K562 (cell line): Measurements from ENCODE around the gene CS. TPM values are rescaled to one million over a fixed set of nuclear protein-coding genes. Genes with fewer than 3 reads are reported as not detected.

Source experiments
- CEBPB ChIP-seq: fragments of 450-650 bp; IDR thresholded peaks from 2 replicates; pipeline ENCODE4 v1.6.1; 2016; ENCODE audit warnings: missing genetic modification characterization, missing compliant biosample characterization
- KLF10 ChIP-seq: fragments of 250-450 bp; sonication (Bioruptor Pico); IDR thresholded peaks from 2 replicates; pipeline ENCODE4 v1.6.1; 2021; ENCODE audit warnings: matching md5 sums
- MEF2A ChIP-seq: IDR thresholded peaks from 2 replicates; pipeline ENCODE4 v1.6.1; 2011; ENCODE audit warnings: low read depth, mild to moderate bottlenecking, low read length, moderate library complexity; ENCODE audit not compliant: control insufficient read depth
- MTA3 ChIP-seq: fragments of 450-650 bp; formaldehyde crosslinking; IDR thresholded peaks from 2 replicates; pipeline ENCODE4 v1.6.1; 2017; ENCODE audit warnings: mild to moderate bottlenecking, borderline replicate concordance
- MXI1 ChIP-seq: IDR thresholded peaks from 2 replicates; pipeline ENCODE4 v1.6.1; 2011; ENCODE audit warnings: low read depth, mild to moderate bottlenecking, improper control_type of control experiment, low read length
- NFIC ChIP-seq: fragments of 450-650 bp; IDR thresholded peaks from 2 replicates; pipeline ENCODE4 v1.6.1; 2017; ENCODE audit warnings: mild to moderate bottlenecking, inconsistent platforms
- NFXL1 ChIP-seq: fragments of 450-650 bp; formaldehyde crosslinking; IDR thresholded peaks from 2 replicates; pipeline ENCODE4 v1.4.0; 2021; ENCODE audit warnings: mild to moderate bottlenecking
- NFYB ChIP-seq: IDR thresholded peaks from 2 replicates; pipeline ENCODE4 v1.6.1; 2011; ENCODE audit warnings: mild to moderate bottlenecking, moderate library complexity; ENCODE audit not compliant: insufficient read length; ENCODE audit errors: extremely low read depth
- NR2F6 ChIP-seq: fragments of 450-650 bp; formaldehyde crosslinking; IDR thresholded peaks from 2 replicates; pipeline ENCODE4 v1.4.0; 2020; ENCODE audit warnings: mild to moderate bottlenecking
- PCBP2 ChIP-seq: fragments of 200-400 bp; formaldehyde crosslinking; IDR thresholded peaks from 2 replicates; pipeline ENCODE4 v1.6.1; 2018; ENCODE audit warnings: low read length, low read depth, mild to moderate bottlenecking, moderate library complexity; ENCODE audit not compliant: poor library complexity, severe bottlenecking
- PHF8 ChIP-seq: fragments of 200-600 bp; sonication (generic); IDR thresholded peaks from 2 replicates; pipeline ENCODE4 v1.6.1; 2012; ENCODE audit warnings: mixed run types, mild to moderate bottlenecking, inconsistent platforms, low read length, moderate library complexity, borderline replicate concordance
- PPARD ChIP-seq: fragments of 250-450 bp; sonication (Bioruptor Pico); IDR thresholded peaks from 2 replicates; pipeline ENCODE4 v1.8.0; 2022; ENCODE audit warnings: inconsistent platforms, mild to moderate bottlenecking, moderate library complexity
- RBM25 ChIP-seq: fragments of 200-400 bp; formaldehyde crosslinking; IDR thresholded peaks from 2 replicates; pipeline ENCODE4 v1.6.1; 2018; ENCODE audit warnings: low read length, low read depth, moderate library complexity; ENCODE audit not compliant: severe bottlenecking
- SOX6 ChIP-seq: fragments of 450-650 bp; IDR thresholded peaks from 2 replicates; pipeline ENCODE4 v1.6.1; 2014; ENCODE audit warnings: mild to moderate bottlenecking
- TARDBP ChIP-seq: fragments of 450-650 bp; IDR thresholded peaks from 2 replicates; pipeline ENCODE4 v1.6.1; 2016
- TBL1XR1 ChIP-seq, 2 experiments: IDR thresholded peaks; 2 replicates each; pipeline ENCODE4 v1.6.1; 2012; ENCODE audit warnings: improper control_type of control experiment in 2 of 2, low read length in 2 of 2, mild to moderate bottlenecking in 1 of 2
- ZFP91 ChIP-seq: sonication (generic); formaldehyde crosslinking; IDR thresholded peaks from 2 replicates; pipeline ENCODE4 v1.8.0; 2022; ENCODE audit warnings: mild to moderate bottlenecking, missing genetic modification reagents
- ZNF644 ChIP-seq: fragments of 200-800 bp; sonication (Bioruptor generic); IDR thresholded peaks from 2 replicates; pipeline ENCODE4 v1.6.1; 2016; ENCODE audit warnings: low read depth, missing genetic modification characterization, missing compliant biosample characterization
- polyA plus RNA-seq, 8 experiments: library from polyadenylated mRNA; depleted of rRNA in 4 of 8; stranded (reverse) in 5 of 8; unstranded in 3 of 8; fragments of >200 nt; fragmentation: Nextera tagmentation in 2 of 8; fragmentation: Illumina TruSeq in 1 of 8; extraction: Ambion mirVana in 2 of 8; extraction: Trizol in 1 of 8; gene quantifications; 2 replicates each; pipeline versions ENCODE4 v1.2.1 to v1.2.3, GENCODE V29; 2011 to 2014; ENCODE audit warnings: inconsistent platforms in 1 of 8, missing spikeins in 1 of 8
- total RNA-seq, 7 experiments: library from RNA; depleted of rRNA in 6 of 7; stranded (reverse); fragments of >200 nt in 6 of 7; fragmentation: Illumina TruSeq in 2 of 7; extraction: Trizol in 2 of 7; gene quantifications; 2 replicates each; pipeline versions ENCODE4 v1.2.1 to v1.2.3, GENCODE V29; 2011 to 2021; ENCODE audit warnings: low replicate concordance in 1 of 7
- TF ChIP-seq, protein P1 (sequence below): fragments of 450-650 bp; formaldehyde crosslinking; IDR thresholded peaks from 2 replicates; pipeline ENCODE4 v1.4.0; 2020; ENCODE audit warnings: mild to moderate bottlenecking, moderate library complexity
- TF ChIP-seq, protein P2 (sequence below): IDR thresholded peaks from 2 replicates; pipeline ENCODE4 v1.6.1; 2016; ENCODE audit warnings: missing genetic modification characterization, missing compliant biosample characterization

Gene CS
- total and polyA plus RNA-seq, 9 of the 15 experiments (the other 6 are each of a cell fraction or from before 2014, with no cell fraction given): 99.9 to 390 (median 149) TPM

DNA sequence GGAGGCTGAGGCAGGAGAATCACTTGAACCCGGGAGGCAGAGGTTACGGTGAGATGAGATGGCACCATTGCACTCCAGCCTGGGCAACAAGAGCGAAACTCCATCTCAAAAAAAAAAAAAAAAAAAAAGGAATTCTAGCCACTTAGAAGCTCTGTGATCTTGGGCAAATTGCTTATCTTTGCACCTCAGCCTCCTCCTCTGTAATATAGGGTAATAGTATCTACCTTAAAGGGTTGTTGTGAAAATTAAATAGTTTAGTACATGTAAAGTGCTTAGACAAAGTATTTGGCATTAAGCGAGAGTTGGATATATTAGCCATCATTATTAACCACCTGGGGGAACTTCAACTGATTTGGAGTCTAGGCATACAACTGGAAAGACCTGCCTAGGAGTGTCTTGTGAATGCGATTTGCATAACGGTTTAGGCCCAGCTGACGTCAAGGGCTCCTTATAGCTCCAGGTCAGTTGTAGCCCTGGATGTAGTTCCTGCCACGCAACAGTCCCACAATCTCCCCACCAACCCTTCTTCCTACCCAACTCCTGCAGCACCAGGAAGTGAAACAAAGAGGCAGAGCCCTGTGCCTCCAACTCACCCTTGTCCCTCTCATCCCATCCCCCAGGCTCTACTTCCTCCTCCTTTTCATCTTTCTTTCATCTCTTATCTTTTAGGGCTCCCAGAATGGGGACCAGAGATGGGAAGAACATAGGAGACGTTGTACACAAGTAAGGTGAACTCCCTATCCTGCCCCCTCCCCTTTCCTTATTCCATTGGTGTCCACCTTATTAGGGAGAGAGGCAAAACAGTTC, 36.4 kb upstream of the CS start (continued):
- TF ChIP-seq PHF8: peak; percentile 39; the same call in 1 of the 2 replicates
- no peak for TF ChIP-seq CEBPB (tag)
- TF ChIP-seq, protein P1, sequence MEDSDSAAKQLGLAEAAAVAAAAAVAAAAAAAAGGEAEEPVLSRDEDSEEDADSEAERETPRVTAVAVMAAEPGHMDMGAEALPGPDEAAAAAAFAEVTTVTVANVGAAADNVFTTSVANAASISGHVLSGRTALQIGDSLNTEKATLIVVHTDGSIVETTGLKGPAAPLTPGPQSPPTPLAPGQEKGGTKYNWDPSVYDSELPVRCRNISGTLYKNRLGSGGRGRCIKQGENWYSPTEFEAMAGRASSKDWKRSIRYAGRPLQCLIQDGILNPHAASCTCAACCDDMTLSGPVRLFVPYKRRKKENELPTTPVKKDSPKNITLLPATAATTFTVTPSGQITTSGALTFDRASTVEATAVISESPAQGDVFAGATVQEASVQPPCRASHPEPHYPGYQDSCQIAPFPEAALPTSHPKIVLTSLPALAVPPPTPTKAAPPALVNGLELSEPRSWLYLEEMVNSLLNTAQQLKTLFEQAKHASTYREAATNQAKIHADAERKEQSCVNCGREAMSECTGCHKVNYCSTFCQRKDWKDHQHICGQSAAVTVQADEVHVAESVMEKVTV (CRISPR knock-in tag): no peak
- TF ChIP-seq, protein P2, sequence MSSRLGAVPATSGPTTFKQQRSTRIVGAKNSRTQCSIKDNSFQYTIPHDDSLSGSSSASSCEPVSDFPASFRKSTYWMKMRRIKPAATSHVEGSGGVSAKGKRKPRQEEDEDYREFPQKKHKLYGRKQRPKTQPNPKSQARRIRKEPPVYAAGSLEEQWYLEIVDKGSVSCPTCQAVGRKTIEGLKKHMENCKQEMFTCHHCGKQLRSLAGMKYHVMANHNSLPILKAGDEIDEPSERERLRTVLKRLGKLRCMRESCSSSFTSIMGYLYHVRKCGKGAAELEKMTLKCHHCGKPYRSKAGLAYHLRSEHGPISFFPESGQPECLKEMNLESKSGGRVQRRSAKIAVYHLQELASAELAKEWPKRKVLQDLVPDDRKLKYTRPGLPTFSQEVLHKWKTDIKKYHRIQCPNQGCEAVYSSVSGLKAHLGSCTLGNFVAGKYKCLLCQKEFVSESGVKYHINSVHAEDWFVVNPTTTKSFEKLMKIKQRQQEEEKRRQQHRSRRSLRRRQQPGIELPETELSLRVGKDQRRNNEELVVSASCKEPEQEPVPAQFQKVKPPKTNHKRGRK (tag): no peak
- TF ChIP-seq ZFP91 (CRISPR knock-in tag): no peak
- TF ChIP-seq MXI1: no peak
- no peak for TF ChIP-seq KLF10
- TF ChIP-seq MTA3: peak; percentile 92
- no peak for TF ChIP-seq TBL1XR1 (IDR thresholded peaks at IDR 0.05; ENCODE audit: low read length in 2 of 2)
- peak; percentile 53 for TF ChIP-seq SOX6
- peak; percentile 95 for TF ChIP-seq MEF2A
- TF ChIP-seq TARDBP: 0 out of 2 replicates have a peak, but pooled peaks have one; percentile 71
- TF ChIP-seq NFXL1 (CRISPR knock-in tag): no peak
- peak; percentile 41 for TF ChIP-seq ZNF644 (tag)
- peak; percentile 9 for TF ChIP-seq NFYB
- TF ChIP-seq PPARD: no peak
- peak; percentile 47; the same call in 1 of the 2 replicates for TF ChIP-seq NR2F6 (CRISPR knock-in tag)
- peak; percentile 22; the same call in 1 of the 2 replicates for TF ChIP-seq NFIC
- TF ChIP-seq RBM25: no peak
- no peak for TF ChIP-seq PCBP2
